ENCODE measurements around the gene REXO5. TPM values are rescaled to one million over a fixed set of nuclear protein-coding genes. Genes with fewer than 3 reads are reported as not detected.
A peak's percentile ranks its signal among the peaks of the same experiment; 100 is the strongest.
"Not testable (repeated sequence)": the region's sequence is repeated elsewhere in the genome, so short reads cannot be mapped to it uniquely, and the experiment has no call there.

REXO5 gene
- total RNA-seq, 1 donor from 2014 or later: 11.8 TPM

DNA sequence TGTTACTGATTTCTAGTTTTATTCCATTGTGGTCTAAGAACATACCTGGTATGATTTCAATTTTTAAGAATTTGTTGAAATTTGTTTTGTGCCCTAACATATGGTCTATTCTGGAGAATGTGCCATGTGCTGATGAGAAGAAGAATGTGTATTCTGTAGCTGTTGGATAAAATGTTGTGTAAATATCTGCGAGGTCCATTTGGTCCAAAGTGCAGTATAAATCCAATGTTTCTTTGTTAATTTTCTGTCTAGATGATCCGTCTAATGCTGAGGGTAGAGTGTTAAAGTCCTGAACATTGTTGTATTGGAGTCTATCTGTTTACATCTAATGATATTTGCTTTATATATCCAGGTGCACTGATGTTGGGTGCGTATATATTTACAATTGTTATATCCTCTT, 32.6 kb upstream of the REXO5 start:
- Mint-ChIP-seq H3K27ac (no peak overlapping the region), H3K27me3 (ENCODE audit: low read depth) (no peaks in the 10 kb centered on the region)
- intact Hi-C loops (cut with micrococcal nuclease): no loop called here

GRCh38 chr16:20774703-20775362, 31.5 kb upstream of the REXO5 start:
- Mint-ChIP-seq H3K4me1 (ENCODE audit: low read depth) (peaks cover 19% of the 10 kb centered on the region), H3K36me3 (ENCODE audit: low read depth) (no peaks in the 10 kb centered on the region), H3K9me3 (no peaks in the 10 kb centered on the region), H3K27ac (no peak overlapping the region), H3K4me3 (ENCODE audit: low read depth) (no peak overlapping the region), H3K27me3 (ENCODE audit: low read depth) (no peaks in the 10 kb centered on the region)
- intact Hi-C loops (cut with micrococcal nuclease): no loop called here
- peak; percentile 53 for DNase-seq (ENCODE audit: low spot score)

More for the DNA sequence above, 32.6 kb upstream of the REXO5 start:
- no peak for DNase-seq (ENCODE audit: low spot score)
- Mint-ChIP-seq H3K36me3 (ENCODE audit: low read depth) (no peaks in the 10 kb centered on the region), H3K9me3 (no peaks in the 10 kb centered on the region), H3K4me3 (ENCODE audit: low read depth) (no peak overlapping the region), H3K4me1 (ENCODE audit: low read depth) (peaks cover 19% of the 10 kb centered on the region)

GRCh38 chr16:20781697-20782096, 24.6 kb upstream of the REXO5 start:
- Mint-ChIP-seq H3K27me3 (ENCODE audit: low read depth) (no peaks in the 10 kb centered on the region), H3K36me3 (ENCODE audit: low read depth) (no peaks in the 10 kb centered on the region), H3K9me3 (no peaks in the 10 kb centered on the region), H3K27ac (no peak overlapping the region), H3K4me1 (ENCODE audit: low read depth) (peaks cover 6% of the 10 kb centered on the region), H3K4me3 (ENCODE audit: low read depth) (no peak overlapping the region)
- intact Hi-C loops (cut with micrococcal nuclease): no loop called here
- no peak for DNase-seq (ENCODE audit: low spot score)

GRCh38 chr16:20782470-20782869, 23.9 kb upstream of the REXO5 start:
- intact Hi-C loops (cut with micrococcal nuclease): no loop called here
- Mint-ChIP-seq H3K27me3 (ENCODE audit: low read depth) (no peaks in the 10 kb centered on the region), H3K4me3 (ENCODE audit: low read depth) (no peak overlapping the region), H3K36me3 (ENCODE audit: low read depth) (no peaks in the 10 kb centered on the region), H3K27ac (no peak overlapping the region), H3K4me1 (ENCODE audit: low read depth) (peaks cover 2% of the 10 kb centered on the region), H3K9me3 (no peaks in the 10 kb centered on the region)
- no peak for DNase-seq (ENCODE audit: low spot score)

DNA sequence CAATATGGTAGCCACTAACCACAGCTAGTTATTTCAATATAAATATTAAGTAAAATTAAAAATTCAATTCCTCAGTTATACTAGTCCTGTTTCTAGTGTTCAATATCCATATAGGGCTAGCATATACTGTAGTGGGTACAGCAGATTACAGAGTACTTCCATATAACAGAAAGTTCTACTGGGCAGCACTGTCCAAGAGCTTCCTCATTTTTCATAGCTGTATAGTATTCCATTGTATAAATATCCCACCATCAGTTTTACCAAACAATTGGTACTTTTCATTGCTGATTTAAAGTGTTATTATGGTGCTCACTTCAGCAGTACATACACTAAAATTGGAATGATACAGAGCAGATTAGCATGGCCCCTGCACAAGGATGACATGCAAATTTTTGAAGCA, 22.1 kb upstream of the REXO5 start:
- H3K27me3 Mint-ChIP-seq (ENCODE audit: low read depth): no peaks in the 10 kb centered on the region
- DNase-seq (ENCODE audit: low spot score): no peak
- no peaks in the 10 kb centered on the region for H3K9me3 Mint-ChIP-seq
- no peak overlapping the region for H3K27ac Mint-ChIP-seq
- H3K4me3 Mint-ChIP-seq (ENCODE audit: low read depth): no peak overlapping the region
- no peaks in the 10 kb centered on the region for H3K36me3 Mint-ChIP-seq (ENCODE audit: low read depth)
- intact Hi-C loops (cut with micrococcal nuclease): no loop called here
- no peaks in the 10 kb centered on the region for H3K4me1 Mint-ChIP-seq (ENCODE audit: low read depth)

DNA sequence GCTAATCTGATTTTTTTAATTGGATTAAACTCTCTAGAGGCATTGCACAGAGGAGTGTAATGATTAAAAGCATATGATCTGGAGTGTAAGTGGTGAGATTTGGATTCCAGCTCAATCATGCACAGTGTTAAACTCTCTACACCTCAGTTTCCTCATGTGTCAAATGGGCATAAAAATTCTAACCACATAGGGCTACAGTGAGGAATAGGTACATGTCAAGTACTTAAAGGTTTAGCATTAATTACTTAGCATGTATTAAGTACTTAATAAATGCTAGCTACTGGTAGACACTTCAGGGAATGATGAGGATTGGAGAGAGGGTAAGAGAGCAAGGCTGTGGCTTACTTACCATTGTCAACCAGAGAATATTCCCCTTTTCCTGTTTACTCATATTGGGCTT, 17.2 kb upstream of the REXO5 start:
- H3K27me3 Mint-ChIP-seq (ENCODE audit: low read depth): no peaks in the 10 kb centered on the region

GRCh38 chr16:20791923-20792612, 14.3 kb upstream of the REXO5 start:
- Mint-ChIP-seq H3K4me1 (ENCODE audit: low read depth) (peaks cover 2% of the 10 kb centered on the region), H3K36me3 (ENCODE audit: low read depth) (peaks cover 4% of the 10 kb centered on the region), H3K9me3 (no peaks in the 10 kb centered on the region), H3K27ac (no peak overlapping the region), H3K4me3 (ENCODE audit: low read depth) (no peak overlapping the region), H3K27me3 (ENCODE audit: low read depth) (no peaks in the 10 kb centered on the region)
- intact Hi-C loops (cut with micrococcal nuclease): no loop called here
- DNase-seq (ENCODE audit: low spot score): no peak

More for the DNA sequence above, 17.2 kb upstream of the REXO5 start:
- Mint-ChIP-seq H3K4me1 (ENCODE audit: low read depth) (no peaks in the 10 kb centered on the region), H3K36me3 (ENCODE audit: low read depth) (no peaks in the 10 kb centered on the region), H3K27ac (no peak overlapping the region), H3K9me3 (no peaks in the 10 kb centered on the region), H3K4me3 (ENCODE audit: low read depth) (no peak overlapping the region)
- intact Hi-C loops (cut with micrococcal nuclease): no loop called here
- DNase-seq (ENCODE audit: low spot score): no peak

DNA sequence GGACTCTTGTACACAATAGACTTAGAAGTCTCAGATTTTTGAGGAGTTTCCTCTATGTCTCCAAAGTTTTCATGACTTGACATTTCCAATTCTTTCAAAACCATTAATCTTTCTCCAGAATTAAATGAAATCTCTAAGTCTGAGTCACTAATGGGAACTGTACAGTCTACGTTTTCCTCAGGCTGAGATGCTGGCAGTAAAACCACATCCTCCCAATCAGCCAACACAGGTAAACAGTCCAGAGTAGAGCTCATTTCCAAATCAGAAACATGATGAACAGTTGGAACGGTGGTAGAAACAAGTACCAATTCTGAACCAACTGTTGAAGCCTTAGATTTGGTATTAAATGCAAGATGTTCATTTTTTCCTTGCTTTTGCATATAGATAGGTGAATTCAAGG, 8.0 kb upstream of the REXO5 start:
- H3K4me3 Mint-ChIP-seq (ENCODE audit: low read depth): no peak overlapping the region
- no peaks in the 10 kb centered on the region for H3K9me3 Mint-ChIP-seq
- H3K36me3 Mint-ChIP-seq (ENCODE audit: low read depth): peaks cover 15% of the 10 kb centered on the region
- H3K27ac Mint-ChIP-seq: no peak overlapping the region
- H3K4me1 Mint-ChIP-seq (ENCODE audit: low read depth): peaks cover 24% of the 10 kb centered on the region
- intact Hi-C loops (cut with micrococcal nuclease): loop anchor here (5.0 kb wide), 1 partner anchor 284 kb away; no protein-coding TSS in a partner anchor
- no peaks in the 10 kb centered on the region for H3K27me3 Mint-ChIP-seq (ENCODE audit: low read depth)
- no peak for DNase-seq (ENCODE audit: low spot score)

GRCh38 chr16:20799599-20799998, 6.7 kb upstream of the REXO5 start:
- peaks cover 15% of the 10 kb centered on the region for H3K36me3 Mint-ChIP-seq (ENCODE audit: low read depth)
- H3K27me3 Mint-ChIP-seq (ENCODE audit: low read depth): no peaks in the 10 kb centered on the region
- H3K4me3 Mint-ChIP-seq (ENCODE audit: low read depth): no peak overlapping the region
- H3K4me1 Mint-ChIP-seq (ENCODE audit: low read depth): peaks cover 26% of the 10 kb centered on the region
- no peak overlapping the region for H3K27ac Mint-ChIP-seq
- intact Hi-C loops (cut with micrococcal nuclease): loop anchor here (5.0 kb wide), 1 partner anchor 283 kb away; no protein-coding TSS in a partner anchor
- DNase-seq (ENCODE audit: low spot score): no peak
- H3K9me3 Mint-ChIP-seq: no peaks in the 10 kb centered on the region

DNA sequence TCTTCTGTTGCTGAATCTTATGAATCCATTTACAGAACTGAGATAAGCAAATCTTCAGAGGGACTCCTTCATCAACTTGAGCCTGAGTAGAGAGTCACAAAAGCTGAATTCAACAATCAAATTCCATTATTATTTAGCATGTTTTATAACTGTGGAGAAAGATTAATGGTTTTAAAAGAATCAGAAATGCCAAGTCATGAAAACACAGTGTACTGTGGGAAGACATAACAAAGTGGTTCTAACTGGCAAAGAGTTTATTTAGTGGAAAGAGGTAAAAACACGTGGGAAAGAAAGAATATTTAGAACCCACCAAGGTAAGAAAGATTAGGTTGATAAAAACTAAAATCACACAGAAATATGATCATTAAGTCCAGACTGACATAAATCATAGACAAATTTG, 5.0 kb upstream of the REXO5 start:
- Mint-ChIP-seq H3K4me3 (ENCODE audit: low read depth) (no peak overlapping the region), H3K36me3 (ENCODE audit: low read depth) (peaks cover 15% of the 10 kb centered on the region), H3K4me1 (ENCODE audit: low read depth) (peaks cover 31% of the 10 kb centered on the region), H3K27ac (no peak overlapping the region), H3K9me3 (no peaks in the 10 kb centered on the region), H3K27me3 (ENCODE audit: low read depth) (no peaks in the 10 kb centered on the region)
- intact Hi-C loops (cut with micrococcal nuclease): no loop called here
- no peak for DNase-seq (ENCODE audit: low spot score)

- no peaks in the 10 kb centered on the region for H3K9me3 Mint-ChIP-seq
- no peak overlapping the region for H3K4me3 Mint-ChIP-seq (ENCODE audit: low read depth)
- H3K4me1 Mint-ChIP-seq (ENCODE audit: low read depth): peaks cover 30% of the 10 kb centered on the region
- no peak for DNase-seq (ENCODE audit: low spot score)
- H3K27me3 Mint-ChIP-seq (ENCODE audit: low read depth): no peaks in the 10 kb centered on the region
- peaks cover 11% of the 10 kb centered on the region for H3K36me3 Mint-ChIP-seq (ENCODE audit: low read depth)
- no peak overlapping the region for H3K27ac Mint-ChIP-seq
- intact Hi-C loops (cut with micrococcal nuclease): no loop called here
These were observed 3.2 kb upstream of the REXO5 start for GRCh38 chr16:20803192-20803560.

DNA sequence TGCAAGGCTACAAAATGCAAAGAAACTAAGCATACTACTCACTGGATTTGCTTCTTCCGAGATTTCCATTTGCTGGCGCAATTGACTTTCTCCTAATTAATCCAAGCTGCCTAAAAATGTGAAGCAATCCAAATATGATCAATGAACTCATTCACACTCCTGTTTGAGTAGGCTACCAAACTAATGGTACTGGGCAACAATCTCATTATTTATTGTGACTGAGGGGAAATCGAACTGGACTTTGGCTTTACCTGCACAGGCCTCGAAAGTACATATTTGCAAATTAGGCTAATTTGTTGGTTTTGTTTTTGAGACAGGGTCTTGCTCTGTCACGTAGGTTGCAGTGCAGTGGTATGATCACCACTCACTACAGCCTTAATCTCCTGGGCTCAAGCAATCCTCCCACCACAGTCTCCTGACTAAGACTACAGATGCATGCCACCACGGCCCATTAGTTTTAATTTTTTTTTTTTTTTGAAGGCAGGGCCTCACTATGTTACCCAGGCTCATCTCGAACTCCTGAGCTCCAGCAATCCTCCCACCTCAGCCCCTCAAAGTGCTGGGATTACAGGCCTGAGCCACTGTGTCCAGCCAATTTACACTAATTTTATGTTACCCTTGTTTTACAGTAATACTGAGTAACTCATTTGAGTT, 2.6 kb upstream of the REXO5 start:
- intact Hi-C loops (cut with micrococcal nuclease): no loop called here
- DNase-seq (ENCODE audit: low spot score): no peak
- Mint-ChIP-seq H3K27ac (no peak overlapping the region), H3K27me3 (ENCODE audit: low read depth) (no peaks in the 10 kb centered on the region), H3K4me1 (ENCODE audit: low read depth) (peaks cover 28% of the 10 kb centered on the region), H3K36me3 (ENCODE audit: low read depth) (peaks cover 11% of the 10 kb centered on the region), H3K9me3 (no peaks in the 10 kb centered on the region), H3K4me3 (ENCODE audit: low read depth) (no peak overlapping the region)

DNA sequence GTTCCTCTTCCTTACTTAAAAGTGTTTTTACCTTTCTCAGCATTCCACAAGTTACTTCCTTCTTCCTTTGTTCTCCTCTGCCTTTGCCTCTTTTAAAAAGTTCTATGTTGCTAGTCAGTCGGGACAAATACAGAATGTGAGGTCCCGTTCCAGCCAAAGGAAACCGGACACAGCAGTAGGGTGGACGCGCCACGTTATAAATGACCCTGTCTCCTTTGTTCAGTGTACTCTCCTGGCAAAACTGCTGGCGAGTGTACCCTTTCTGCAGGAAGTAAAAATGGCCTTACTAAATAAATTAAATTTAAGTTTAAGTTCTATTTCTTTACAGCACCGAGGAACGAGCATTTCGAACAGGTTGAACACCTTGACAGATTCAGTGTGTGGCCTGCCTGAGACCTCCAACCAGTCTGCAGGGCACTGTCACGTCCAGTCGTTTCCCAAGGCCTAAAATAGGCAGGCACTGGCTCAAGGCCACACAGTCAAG, 601 bp upstream of the REXO5 start:
- Mint-ChIP-seq H3K27ac (peak overlapping the region; percentile 77), H3K4me1 (ENCODE audit: low read depth) (peaks cover 23% of the 10 kb centered on the region), H3K36me3 (ENCODE audit: low read depth) (peaks cover 14% of the 10 kb centered on the region), H3K4me3 (ENCODE audit: low read depth) (peak overlapping the region; percentile 97)
- intact Hi-C loops (cut with micrococcal nuclease): loop anchor here (2.0 to 5.0 kb wide), 2 partner anchors 65 to 107 kb away; partner anchors contain the start of gene THUMPD1
- DNase-seq (ENCODE audit: low spot score); H3K27me3 Mint-ChIP-seq (ENCODE audit: low read depth); H3K9me3 Mint-ChIP-seq: not testable (repeated sequence)

Data from activated T-helper 2 cell treated with anti-CD3 and anti-CD28 coated beads, Interferon-gamma antibody, Interleukin-2, Interleukin-4, amounts not matched to agents 10 μg/mL and 5 μg/mL and 100 μg/mL, durations not matched to agents 14 hours and 24 hours and 36 hours (primary cell).